PFSK-1 (cell line): ENCODE results near the gene GRK5.

ENCODE experiments used
- FOXP2 ChIP-seq: optimal IDR thresholded peaks from 2 replicates; pipeline ENCODE3; 2011; ENCODE audit warnings: borderline replicate concordance, control low read depth, inconsistent platforms; ENCODE audit not compliant: insufficient read depth; ENCODE audit errors: extremely low read length, extremely low read depth
- TAF1 ChIP-seq: IDR thresholded peaks from 2 replicates; pipeline ENCODE4 v1.6.1; 2012; ENCODE audit warnings: low read length, control low read depth, borderline replicate concordance; ENCODE audit not compliant: insufficient read depth

DNA sequence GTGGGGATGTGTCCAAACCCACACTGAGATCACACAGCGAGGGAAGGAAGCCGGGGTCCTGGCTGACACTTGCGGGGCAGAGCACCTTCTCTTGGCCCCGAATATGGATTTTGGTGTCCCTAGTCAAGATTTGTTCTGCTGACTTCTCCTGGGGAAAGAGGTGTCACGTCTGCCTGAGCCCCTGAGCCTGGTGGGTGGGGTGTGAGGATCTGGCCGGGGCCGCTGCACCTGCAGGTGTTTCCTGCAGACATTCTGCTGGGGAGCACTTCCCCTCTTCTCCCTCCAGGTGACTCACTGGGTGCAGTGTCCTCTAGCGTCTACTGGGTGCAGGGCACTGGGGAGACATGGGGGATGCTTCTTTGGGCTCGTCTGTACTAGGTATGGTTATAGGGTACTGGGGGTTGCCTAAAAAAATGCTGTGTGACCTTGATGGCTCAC lies 99.2 kb downstream of the GRK5 start:
- TF ChIP-seq TAF1 (no peak), FOXP2 (no peak)
